Stomach smooth muscle (tissue), 2 donors: ENCODE data around the gene GNGT2.

ENCODE experiments used
- H3K27ac ChIP-seq: one replicate; pipeline ENCODE4 v1.7.0; 2013; ENCODE audit warnings: mild to moderate bottlenecking, low read length, inconsistent platforms
- H3K27me3 ChIP-seq, 2 donors: one replicate each; pipeline ENCODE4 v1.7.0; 2013; ENCODE audit warnings: low read length in 2 of 2; ENCODE audit not compliant: insufficient read depth in 2 of 2, control insufficient read depth in 1 of 2
- H3K36me3 ChIP-seq, 2 donors: one replicate each; pipeline ENCODE4 v1.7.0; 2013; ENCODE audit warnings: low read length in 2 of 2; ENCODE audit not compliant: control insufficient read depth in 2 of 2, insufficient read depth in 2 of 2
- H3K4me1 ChIP-seq: one replicate; pipeline ENCODE4 v1.7.0; 2013; ENCODE audit warnings: low read length; ENCODE audit not compliant: control insufficient read depth, insufficient read depth
- H3K4me3 ChIP-seq, 2 donors: one replicate each; pipeline ENCODE4 v1.7.0; 2013; ENCODE audit warnings: low read length in 2 of 2
- H3K9ac ChIP-seq, 2 donors: one replicate each; pipeline ENCODE4 v1.7.0; 2013; ENCODE audit warnings: low read length in 2 of 2, mild to moderate bottlenecking in 1 of 2
- H3K9me3 ChIP-seq, 2 donors: one replicate each; pipeline ENCODE4 v1.7.0; 2013; ENCODE audit warnings: low read length in 2 of 2; ENCODE audit not compliant: control insufficient read depth in 2 of 2
- donor health status: healthy.
- donor health status: Pancreatic carcinoma.

Gene GNGT2

DNA sequence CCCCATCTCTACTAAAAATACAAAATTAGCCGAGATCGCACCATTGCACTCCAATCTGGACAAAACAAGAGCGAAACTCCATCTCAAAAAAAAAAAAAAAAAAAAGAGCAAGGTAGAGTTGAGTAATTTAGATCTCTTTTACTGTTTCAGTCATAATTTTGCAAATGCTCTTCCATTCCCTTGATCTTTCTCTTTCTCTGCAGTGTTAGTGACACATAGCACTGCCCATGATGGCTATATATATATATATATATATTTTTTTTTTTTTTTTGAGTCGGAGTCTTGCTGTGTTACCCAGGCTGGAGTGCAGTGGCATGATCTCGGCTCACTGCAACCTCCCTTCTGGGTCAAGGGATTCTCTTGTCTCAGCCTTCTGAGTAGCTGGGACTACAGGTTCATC is 32.4 kb upstream of the GNGT2 start:
- Histone ChIP-seq H3K9ac (no peak overlapping the region), H3K27ac (no peak overlapping the region), H3K9me3 (no peaks in the 10 kb centered on the region), H3K4me3 (no peak overlapping the region), H3K36me3 (no peaks in the 10 kb centered on the region), H3K27me3 (peaks cover 0 to 4% of the 10 kb centered on the region in 2 donors), H3K4me1 (no peaks in the 10 kb centered on the region)

DNA sequence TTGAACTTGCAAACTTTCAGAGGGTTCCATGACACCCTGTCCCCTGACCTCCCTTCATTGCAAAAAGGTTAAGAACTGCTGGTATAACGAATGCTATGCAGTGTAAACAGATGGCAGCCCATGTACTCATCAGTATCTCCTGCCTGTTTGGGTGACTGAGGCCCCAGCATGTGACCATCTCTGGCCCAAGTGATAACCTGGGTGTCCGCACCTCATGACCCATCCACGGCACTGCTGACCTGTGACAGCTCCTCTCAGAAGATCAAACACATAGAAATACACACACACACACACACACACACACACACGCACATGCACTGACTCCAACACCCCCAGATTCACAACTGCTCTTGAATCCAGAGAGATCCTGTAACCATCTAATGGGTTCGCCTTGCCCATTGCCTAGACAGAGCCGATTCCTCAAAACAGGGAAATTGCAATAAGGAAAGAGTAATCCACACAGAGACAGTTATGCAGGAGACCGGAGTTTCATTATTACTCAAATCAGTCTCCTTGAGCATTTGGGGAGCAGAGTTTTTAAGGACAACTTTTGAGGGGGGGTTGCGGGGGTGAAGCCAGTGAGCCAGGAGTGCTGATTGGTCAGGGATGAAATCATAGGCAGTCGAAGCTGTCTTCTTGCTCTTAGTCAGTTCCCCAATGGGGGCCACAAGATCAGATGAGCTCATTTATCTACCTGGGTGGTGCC is 31.5 kb upstream of the GNGT2 start:
- peaks cover 0 to 4% of the 10 kb centered on the region in 2 donors for H3K27me3 ChIP-seq
- no peaks in the 10 kb centered on the region for H3K4me1 ChIP-seq
- H3K9ac ChIP-seq: no peak overlapping the region
- H3K36me3 ChIP-seq: no peaks in the 10 kb centered on the region
- H3K4me3 ChIP-seq: no peak overlapping the region
- no peaks in the 10 kb centered on the region for H3K9me3 ChIP-seq
- no peak overlapping the region for H3K27ac ChIP-seq

DNA sequence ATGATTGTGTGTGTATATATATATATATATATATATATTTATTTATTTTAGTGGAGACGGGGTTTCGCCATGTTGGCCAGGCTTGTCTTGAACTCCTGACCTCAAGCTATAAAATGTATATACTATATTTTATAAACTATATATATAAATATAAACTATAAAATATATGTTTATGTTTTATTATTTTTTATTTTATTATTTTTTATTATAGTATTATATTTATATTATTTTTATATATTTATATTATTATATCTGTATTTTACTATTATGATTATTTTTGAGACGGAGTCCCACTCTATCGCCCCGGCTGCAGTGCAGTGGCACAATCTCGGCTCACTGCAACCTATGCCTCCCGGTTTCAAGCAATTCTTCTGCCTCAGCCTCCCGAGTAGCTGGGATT is 30.7 kb upstream of the GNGT2 start:
- Histone ChIP-seq H3K4me1 (no peaks in the 10 kb centered on the region), H3K27me3 (peaks cover 0 to 4% of the 10 kb centered on the region in 2 donors), H3K4me3 (no peak overlapping the region), H3K9me3 (no peaks in the 10 kb centered on the region), H3K27ac (no peak overlapping the region), H3K36me3 (no peaks in the 10 kb centered on the region), H3K9ac (no peak overlapping the region)

DNA sequence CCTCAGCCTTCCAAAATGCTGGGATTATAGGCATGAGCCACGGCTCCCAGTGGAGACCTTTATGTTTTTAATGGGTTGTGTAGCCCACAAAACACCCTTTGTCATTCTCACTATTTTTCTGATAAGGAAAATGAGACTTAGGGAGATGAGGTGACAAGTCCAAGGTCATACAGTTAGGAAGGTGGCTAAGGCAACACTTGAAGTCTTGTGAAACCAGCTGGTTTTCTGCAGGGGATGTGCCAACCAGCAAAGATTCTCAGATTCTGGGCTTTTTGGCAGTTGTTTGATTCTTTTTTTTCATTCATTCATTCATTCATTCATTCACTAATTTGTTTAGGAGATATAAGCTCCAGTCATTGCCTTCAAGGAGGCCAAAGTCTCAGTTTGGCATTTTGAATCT is 30.2 kb upstream of the GNGT2 start:
- no peak overlapping the region for H3K27ac ChIP-seq
- H3K9ac ChIP-seq: no peak overlapping the region
- no peak overlapping the region for H3K4me3 ChIP-seq
- H3K4me1 ChIP-seq: no peaks in the 10 kb centered on the region
- H3K27me3 ChIP-seq: peaks cover 0 to 4% of the 10 kb centered on the region in 2 donors
- no peaks in the 10 kb centered on the region for H3K9me3 ChIP-seq
- H3K36me3 ChIP-seq: no peaks in the 10 kb centered on the region

DNA sequence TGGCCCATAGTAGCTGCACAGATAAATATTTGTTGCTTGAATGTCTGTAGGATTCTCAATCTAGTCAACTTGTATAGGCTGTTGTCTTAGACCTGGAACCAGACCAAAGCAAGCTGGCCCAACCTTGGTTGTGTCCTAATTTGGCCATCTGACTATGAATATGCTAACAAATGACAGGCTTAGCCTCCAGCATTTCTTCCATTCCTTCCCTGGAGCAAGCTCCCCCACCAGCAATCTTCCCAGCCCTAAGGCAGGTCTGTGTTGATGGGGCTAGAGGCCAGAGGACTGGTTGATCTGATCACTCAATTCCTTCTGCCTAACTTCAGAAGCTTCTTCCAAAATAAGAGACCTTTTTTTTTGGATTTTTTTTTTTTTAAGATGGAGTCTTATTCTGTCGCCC is 29.6 kb upstream of the GNGT2 start:
- Histone ChIP-seq H3K4me1 (no peaks in the 10 kb centered on the region), H3K4me3 (no peak overlapping the region), H3K27me3 (peaks cover 0 to 3% of the 10 kb centered on the region in 2 donors), H3K9me3 (no peaks in the 10 kb centered on the region), H3K36me3 (no peaks in the 10 kb centered on the region), H3K27ac (no peak overlapping the region), H3K9ac (no peak overlapping the region)

DNA sequence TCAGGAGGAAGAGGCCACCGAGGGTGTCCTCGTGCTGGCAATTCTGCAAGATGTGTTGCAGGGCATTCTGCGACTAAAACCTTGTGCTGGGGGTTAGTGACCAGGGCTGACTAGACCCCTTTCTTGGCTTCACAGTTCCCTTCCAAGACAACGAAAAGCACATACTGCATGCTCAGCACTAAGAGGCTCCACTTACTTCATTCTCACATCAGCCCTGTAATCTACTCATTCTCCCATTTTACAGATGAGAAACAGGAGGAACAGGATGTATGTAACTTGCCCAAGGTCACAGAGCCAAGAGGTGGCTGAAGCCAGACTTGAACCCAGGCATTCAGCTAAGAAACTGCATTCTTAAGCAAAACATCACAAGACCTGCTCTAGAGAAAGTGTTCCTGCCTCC is 25.5 kb upstream of the GNGT2 start:
- H3K36me3 ChIP-seq: no peaks in the 10 kb centered on the region
- H3K27ac ChIP-seq: no peak overlapping the region
- H3K4me3 ChIP-seq: no peak overlapping the region
- H3K27me3 ChIP-seq: no peaks in the 10 kb centered on the region
- H3K9ac ChIP-seq: no peak overlapping the region
- peaks cover 5% of the 10 kb centered on the region for H3K4me1 ChIP-seq
- H3K9me3 ChIP-seq: no peaks in the 10 kb centered on the region

DNA sequence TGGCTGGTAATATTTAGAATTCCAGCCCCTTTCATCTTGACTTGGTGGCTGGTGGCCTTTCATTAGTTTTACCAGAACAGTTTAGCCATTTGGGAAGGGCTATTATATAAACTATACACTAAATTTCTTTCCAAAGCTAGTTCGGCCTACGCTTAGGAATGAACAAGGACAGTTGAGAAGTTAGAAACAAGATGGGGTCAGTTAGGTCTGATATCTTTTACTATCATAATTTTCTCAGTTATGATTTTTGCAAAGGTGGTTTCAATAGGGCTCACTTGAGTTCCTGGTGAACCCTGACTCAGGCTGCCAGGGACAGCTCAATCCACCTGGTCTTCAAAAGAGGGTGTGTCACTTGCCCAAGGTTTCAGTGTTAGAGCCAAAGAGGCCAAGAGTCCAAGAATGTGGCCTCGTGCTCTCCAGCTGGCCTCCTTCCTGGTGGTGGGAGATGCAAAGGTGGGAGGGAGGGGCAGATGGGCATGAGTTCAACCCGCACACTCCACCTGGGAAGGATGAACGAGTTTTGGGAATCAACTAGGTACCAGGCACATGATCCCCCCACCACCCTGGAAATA is 24.2 kb upstream of the GNGT2 start:
- Histone ChIP-seq H3K36me3 (no peaks in the 10 kb centered on the region), H3K27ac (no peak overlapping the region), H3K27me3 (peaks cover 0 to 2% of the 10 kb centered on the region in 2 donors), H3K9me3 (no peaks in the 10 kb centered on the region), H3K4me3 (no peak overlapping the region), H3K4me1 (peaks cover 15% of the 10 kb centered on the region), H3K9ac (no peak overlapping the region)

DNA sequence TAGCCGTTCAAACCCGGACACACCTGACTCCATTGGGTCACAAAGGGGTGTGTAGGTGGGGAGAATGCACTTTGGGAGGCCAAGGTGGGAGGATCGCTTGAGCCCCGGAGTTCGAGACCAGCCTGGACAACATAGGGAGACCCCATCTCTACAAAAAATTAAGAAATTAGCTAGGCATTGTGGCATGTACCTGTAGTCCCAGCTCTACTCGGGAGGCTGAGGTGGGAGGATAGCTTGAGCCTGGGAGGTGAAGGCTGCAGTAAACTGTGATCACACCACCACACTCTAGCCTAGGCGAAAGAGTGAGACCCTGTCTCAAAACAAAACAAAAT is 21.2 kb upstream of the GNGT2 start:
- Histone ChIP-seq H3K9ac (no peak overlapping the region), H3K4me3 (peak overlapping the region in 1 of 2 donors; percentile 87), H3K27ac (no peak overlapping the region), H3K27me3 (peaks cover 3 to 20% of the 10 kb centered on the region in 2 donors), H3K4me1 (peaks cover 15% of the 10 kb centered on the region), H3K9me3 (no peaks in the 10 kb centered on the region), H3K36me3 (no peaks in the 10 kb centered on the region)

DNA sequence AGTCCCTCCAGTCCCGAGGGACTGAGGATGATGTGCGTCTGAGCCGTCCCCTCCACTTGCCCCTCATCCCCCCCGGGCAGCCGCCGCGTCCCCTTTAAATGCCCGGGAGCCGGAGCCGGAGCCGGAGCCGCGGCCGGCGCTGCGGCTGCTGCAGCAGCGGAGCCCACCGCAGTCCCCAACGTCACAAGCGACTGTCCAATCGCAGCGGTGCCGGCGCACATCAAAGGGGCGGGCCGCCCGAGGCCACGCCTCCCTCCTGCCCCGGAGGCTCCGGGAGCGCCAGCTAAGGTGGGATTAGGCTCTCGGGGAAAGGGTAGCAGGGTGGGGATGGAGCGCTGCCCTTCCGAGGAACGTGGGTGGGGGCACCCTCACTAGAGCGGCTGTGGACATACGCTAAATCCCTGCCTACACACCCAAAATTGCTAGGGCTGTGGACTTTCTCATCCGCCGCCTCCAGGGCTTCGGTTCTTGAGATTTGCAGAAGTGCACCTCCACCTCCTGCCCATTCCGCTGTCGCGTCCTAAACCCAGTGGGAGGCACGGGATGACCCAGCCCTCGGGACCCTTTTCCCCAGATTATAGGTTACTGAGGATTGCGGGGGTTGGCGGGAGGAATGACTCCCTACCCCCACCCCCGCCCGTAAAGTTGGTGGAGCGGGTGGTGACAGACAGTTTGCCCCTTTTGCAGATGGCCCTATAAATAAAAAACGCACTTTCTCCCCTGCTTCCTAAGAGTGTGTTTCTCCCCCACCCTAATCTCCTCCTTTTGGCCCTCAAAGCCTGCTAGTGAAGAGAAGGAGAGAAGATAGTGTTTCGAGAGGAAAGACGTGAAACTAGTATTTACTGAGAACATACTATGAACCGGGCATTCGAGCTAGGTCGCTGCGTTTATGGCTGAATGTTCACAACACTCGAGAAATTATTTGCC is 20.5 kb upstream of the GNGT2 start, which contains the start of gene PHOSPHO1:
Gene PHOSPHO1, minus strand, starts transcription at position 152 of the 927 bp plus-strand sequence. CDS start 4,096 bp downstream, outside the sequence.
- Histone ChIP-seq H3K27ac (no peak within 1 kb of the TSS), H3K9ac (peak within 1 kb of the TSS; percentile 31 to 55), H3K27me3 (peaks cover 10 to 26% of the 10 kb centered on the region in 2 donors)

DNA sequence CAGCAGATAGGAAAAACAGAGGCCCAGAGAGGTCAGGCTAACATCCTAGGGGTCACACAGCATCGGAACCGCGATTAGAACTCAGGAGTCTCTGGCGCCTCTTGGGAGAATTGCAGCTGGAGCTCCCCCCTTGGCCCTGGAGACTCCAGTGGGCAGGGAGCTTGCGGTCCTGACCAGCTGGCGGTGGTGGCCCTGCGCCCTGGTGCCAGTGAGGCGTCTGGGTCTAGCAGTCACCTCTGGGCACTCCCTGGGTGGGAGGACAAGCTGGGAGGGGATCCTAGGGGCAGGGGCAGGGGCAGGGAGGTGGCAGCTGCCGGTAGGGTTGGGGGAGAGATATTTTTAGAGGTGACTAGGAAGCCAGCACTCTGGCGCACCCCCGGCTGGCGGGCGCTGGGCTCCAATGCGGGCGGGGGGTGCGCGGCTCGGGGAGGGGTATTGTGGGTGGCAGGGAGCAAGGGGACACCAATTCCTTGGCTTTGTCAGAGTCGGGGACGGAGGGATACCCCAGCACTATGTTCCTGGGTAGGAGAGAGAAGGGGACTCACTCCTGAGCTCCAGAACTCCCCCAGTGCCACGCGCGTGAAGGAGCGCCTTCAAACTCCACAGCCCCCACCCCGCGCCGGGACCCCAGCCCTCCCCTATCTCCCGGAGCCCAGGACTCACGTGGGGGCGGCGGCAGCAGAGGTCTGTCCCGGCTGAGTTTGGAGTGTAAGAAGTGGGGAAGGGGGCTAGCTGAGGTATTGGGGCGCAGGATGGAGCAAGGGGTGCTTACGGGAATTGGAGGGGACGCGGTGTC is 19.6 kb upstream of the GNGT2 start:
- Histone ChIP-seq H3K9me3 (no peaks in the 10 kb centered on the region), H3K4me1 (peaks cover 15% of the 10 kb centered on the region), H3K27me3 (peaks cover 19 to 34% of the 10 kb centered on the region in 2 donors), H3K27ac (no peak overlapping the region), H3K4me3 (peak overlapping the region; percentile 77 to 87), H3K36me3 (no peaks in the 10 kb centered on the region), H3K9ac (peak overlapping the region in 1 of 2 donors; percentile 31)

More for the DNA sequence above, 20.5 kb upstream of the GNGT2 start, which contains the start of gene PHOSPHO1:
- H3K9me3 ChIP-seq: no peaks in the 10 kb centered on the region
- no peaks in the 10 kb centered on the region for H3K36me3 ChIP-seq
- peak within 1 kb of the TSS; percentile 77 to 87 for H3K4me3 ChIP-seq
- H3K4me1 ChIP-seq: peaks cover 15% of the 10 kb centered on the region
